Brain pericyte (primary cell): Measurements from ENCODE around the gene SOSTDC1.
"Not testable (repeated sequence)": the region's sequence is repeated elsewhere in the genome, so short reads cannot be mapped to it uniquely, and the experiment has no call there.

ENCODE experiments used
- DNase-seq: peaks from one replicate; pipeline ENCODE4 v3.0.0-alpha.2; 2012; ENCODE audit warnings: low read depth, low spot score

The SOSTDC1 gene

DNA sequence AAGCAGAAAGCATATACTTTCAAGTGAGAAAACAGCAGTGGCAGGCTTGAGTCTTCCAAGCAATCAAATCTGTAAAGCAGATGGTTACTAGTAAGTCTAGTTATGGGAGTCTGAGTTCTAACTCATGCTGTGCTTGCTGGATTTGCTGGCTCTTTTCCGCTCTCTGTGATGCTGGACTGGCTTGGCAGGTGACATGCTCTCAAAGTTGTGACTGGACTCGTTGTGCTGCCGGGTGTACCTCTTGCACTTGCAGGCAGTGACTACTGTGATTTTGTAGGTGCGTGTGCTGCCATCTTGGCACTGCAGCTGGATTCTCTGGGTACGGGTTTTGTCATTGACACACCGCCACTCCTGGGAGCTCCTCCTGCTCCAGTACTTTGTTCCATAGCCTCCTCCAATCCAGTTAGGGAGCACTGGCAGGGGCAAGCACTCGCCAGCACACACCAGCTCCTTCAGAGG is 3.1 kb downstream of the SOSTDC1 start:
- no peak for DNase-seq

DNA sequence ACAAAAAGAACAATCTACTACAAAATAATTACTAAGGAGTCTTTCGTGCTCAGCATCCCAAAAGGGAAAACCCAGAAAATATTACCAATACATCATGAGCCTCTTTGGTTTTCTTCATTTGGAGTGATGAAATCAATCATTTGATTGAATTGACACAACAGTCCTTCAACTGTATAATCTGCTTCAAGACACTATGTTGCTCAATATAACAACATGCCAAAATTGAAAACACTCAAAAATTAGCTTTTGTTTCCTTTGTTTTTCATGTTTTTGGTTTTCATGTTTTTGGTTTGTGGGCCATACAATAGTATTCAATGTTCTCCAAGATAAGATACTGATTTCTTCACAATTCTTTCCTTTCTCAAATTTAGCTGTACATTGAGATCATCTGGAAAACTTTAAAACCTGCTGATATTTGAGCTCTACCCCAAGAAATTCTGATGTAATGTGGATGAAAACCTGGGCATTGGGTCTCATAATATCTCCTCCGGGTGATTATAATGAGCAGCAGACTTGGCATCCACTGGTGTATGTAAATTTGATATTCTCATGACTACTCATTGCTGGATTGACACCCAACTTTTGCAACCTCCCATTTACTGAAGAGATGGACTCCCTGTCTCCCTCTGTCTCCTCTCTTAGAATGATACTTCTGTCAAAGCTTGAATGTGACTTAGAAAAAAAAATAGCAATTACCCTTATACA is 4.6 kb downstream of the SOSTDC1 start:
- DNase-seq, result no peak

DNA sequence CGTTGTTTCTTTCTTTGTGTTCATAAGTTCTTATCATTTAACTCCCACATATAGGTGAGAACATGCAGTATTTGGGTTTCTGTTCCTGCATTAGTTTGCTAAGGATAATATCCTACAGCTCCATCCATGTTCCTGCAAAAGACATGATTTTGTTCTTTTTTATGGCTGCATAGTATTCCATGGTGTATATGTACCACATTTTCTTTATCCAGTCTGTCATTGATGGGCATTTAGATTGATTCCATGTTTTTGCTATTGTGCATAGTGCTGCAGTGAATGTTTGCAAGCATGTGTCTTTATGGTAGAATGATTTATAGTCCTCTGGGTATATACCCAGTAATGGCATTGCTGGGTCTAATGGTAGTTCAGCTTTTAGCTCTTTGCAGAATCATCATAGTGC is 9.2 kb downstream of the SOSTDC1 start:
- DNase-seq, result not testable (repeated sequence)

DNA sequence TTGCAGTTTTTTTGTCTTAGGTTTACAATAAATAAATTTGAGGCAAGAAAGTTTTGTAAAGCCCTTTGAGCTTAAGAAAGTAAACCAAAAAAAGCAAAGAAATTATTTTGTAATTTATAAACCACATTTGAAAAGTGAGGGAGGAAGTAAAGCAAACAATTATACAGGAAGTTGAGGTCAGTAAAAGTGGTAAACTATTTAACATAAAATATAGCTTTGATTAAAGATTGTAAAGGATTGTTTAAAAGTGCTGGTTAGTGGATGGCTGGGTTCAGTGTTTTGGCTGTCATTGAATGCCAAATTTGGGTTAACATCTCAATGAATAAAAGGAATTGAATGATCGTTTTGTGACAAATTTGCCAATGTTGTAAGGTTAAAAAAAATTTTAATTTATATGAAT is 9.9 kb downstream of the SOSTDC1 start:
- no peak for DNase-seq

DNA sequence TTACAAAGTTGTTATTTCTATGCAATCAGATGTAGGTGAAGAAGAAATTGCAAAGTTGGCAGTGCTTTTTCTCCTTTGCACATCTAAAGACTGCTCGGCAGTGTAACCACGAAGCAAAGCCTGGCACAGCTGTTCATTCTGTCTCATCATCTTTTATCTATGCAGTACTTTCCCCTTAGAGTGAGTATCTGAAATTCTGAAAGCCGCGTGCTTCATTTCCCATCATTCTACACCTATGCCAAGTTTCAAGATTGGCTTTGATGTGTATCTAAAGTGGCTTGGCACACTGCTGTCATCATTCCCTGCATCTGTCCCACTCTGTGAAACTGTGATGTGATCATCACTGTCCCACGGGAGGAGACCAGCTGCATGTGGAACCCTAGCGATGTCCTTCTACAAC is 15.2 kb downstream of the SOSTDC1 start:
- no peak for DNase-seq

DNA sequence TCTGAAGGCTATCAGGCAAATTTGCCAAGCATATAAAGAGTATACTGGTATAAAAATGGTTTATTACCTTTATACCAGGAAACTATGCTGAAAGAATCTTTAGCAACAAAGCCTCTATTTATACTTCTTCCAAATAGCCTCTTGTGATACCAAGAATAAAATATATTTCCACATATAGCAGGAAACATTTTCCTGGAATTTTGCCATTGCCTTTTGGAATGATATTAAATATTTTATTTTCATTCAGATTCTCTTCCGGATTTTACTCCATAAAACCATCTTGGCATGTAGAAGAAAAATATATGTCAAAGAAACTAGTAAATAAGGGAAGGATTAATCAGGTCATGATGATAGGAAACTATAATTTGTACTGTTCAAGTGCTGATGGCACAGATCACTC is 17.7 kb downstream of the SOSTDC1 start:
- no peak for DNase-seq

DNA sequence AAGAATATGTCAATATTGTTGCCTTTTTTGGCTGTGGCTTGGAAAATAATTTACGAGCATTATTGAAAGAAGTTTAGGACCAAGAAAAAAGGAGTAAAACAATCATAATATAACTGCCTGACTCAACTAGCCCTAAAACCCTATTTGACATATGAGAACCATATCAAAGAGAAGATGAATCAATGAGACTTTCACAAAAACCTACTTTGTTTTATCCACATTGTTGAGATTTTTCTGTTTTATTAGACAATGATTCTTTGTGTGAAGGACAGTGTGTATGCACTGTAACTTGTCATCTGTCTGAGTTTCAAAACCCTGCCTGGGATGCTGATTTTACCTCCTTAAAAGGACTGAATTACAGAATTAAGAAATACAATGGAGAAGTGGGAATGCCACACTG is 19.0 kb downstream of the SOSTDC1 start:
- DNase-seq, result no peak

DNA sequence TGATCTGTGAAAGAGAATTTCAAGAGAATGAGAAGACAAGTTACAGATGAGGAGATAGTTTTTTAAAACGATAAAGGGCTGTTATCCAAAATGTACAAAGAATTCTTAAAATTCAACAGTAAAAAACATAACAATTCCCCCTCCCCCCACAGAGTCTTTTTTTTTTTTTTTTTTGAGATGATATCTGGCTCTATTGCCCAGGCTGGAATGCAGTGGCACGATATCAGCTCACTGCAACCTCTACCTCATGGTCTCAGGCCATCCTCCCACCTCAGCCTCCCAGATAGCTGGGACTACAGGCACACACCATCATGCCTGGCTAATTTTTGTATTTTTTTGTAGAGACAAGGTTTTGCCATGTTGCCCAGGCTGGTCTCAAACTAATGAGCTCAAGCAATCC is 21.7 kb downstream of the SOSTDC1 start:
- not testable (repeated sequence) for DNase-seq

DNA sequence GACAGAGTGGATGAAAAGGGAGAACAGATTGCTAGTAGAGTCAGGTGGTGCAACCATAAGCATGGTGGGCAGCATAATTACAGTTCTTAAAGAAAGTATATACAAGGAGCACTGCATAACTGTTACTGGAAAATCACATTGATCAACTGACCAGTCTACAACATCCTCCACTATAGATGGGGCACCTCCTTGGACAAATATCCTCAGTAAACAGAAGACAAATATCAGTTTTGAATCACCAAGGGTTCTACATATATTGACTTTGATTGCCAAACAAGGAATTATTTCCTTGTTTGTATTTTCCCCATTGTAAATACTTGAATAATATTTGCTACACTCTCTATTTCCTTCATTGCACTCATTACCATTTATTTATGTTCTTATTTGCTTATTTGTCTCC is 26.6 kb downstream of the SOSTDC1 start:
- no peak for DNase-seq

DNA sequence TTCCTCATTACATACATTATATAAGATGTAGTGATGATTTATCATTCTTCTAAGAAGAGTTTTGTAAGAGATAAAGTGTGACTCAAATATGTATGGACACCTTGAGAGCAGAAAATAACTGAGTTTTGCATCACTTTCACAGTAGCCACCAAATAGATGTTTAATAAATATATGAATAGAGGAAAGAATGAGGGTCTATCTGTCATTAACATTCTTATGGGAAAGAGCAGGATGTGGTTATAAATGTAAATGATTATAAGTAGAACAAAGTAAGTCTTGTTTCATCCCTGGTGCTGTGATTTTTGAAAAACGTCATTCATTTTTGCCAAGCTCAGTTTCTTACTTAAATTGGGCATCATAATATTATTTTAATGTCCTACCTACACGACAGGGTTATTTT is 29.2 kb downstream of the SOSTDC1 start:
- no peak for DNase-seq

DNA sequence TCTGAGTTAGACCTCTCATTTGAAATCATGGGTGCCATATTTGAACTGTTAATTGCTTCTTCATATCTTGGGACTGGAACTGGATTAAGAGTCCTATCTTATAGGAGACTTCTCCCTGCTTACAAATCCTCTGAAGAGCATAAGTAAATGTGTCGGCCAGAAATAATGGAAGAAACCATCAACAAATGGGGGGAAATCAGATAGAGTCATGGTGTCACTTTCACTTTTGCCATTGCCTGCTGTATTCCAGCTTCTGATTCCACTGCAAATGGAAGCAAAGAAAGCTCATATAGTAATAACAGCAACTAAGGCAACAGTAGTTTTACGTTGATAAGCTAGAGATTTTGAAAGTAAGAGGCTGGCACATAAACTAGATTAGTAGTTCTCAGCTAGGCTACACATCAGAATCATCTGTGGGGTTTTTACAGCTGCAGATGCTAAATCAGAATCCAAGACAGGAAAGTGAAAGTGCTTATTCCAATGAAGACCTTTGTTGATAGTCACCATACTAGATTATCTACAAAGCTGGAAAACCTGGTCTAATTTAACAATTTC is 31.9 kb downstream of the SOSTDC1 start:
- DNase-seq, result no peak

DNA sequence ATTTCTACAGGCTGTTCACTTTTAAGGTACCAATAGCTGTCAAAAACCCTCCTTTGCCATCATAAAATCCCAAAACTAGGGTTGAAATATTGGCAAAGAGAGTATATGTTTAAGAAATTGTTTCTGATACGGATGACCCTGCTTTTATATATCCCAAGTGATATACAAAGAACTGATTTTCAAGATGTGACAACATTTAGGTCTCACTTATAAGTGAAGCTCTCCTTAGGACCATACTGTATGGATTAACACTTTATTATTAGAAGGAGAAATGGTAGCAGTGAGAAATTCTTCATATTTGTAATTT is 33.2 kb downstream of the SOSTDC1 start:
- DNase-seq, result no peak

DNA sequence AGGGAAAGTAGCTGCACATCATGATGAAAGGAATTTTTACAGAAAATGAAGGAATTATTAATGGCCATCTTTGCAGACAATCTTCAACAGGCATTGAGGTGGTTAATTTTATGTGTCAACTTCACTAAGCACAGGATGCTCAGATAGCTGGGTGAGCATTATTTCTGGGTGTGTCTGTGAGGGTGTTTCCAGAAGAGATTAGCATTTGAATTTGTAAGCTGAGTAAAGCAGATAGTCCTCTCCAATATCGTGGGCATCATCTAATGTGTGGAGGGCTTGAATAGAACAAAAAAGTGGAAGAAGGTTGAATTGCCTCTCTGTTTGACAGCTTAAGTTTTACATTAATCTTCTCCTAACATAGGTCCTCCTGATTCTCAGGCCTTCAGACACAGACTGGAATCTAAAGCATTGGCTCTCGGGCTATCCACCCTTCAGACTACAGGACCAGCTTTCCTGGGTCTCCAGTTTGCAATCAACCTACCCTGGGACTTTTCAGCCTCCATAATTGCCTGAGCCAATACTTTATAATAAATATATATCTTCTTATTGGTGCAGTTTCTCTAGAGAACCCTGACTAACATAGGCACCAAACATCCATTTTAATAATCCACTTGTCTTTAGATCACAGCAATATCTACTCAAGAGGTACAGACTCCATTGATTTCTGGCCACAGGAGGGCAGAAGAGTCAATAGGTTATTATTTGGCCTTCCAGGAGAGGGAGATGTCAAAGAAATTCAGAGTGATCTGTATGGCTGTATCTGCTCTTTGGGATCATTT is 33.7 kb downstream of the SOSTDC1 start:
- no peak for DNase-seq

DNA sequence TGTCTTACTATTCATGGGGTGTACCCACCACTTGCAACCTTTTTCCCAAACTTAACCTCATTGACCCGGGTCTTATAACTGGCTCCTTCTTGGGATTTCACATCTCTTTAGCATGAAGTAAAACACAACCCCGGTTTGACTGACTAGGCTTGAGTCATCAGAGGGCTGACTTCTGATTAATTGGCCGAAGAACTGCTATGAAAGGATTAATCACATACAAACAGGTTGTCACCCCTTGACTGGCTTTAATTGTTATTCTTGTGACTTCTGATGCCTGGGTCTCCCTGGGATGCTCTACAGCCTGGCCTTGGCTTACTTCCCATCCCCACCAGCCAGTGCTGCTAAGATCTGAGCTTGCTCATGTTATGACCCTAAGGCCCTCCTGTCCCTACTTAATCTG is 35.4 kb downstream of the SOSTDC1 start:
- no peak for DNase-seq

DNA sequence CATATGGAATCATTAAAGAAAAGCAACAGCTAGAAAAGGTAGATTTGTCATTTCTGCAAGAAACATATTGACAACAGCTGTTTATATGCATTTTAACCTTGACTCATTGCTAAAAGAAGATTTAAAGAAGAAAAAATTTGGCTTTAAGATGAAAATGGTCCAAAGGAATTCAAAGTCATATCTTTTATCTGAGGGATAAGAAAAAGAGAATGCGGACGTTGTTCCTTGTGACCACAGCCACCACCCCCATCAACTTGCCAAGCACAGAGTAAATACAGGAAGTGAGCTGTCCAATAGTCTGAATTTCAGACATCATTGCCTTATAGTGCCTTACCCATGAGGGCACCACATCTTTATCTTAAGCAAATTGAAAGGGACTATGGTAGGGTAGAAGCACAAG is 36.9 kb downstream of the SOSTDC1 start:
- no peak for DNase-seq

DNA sequence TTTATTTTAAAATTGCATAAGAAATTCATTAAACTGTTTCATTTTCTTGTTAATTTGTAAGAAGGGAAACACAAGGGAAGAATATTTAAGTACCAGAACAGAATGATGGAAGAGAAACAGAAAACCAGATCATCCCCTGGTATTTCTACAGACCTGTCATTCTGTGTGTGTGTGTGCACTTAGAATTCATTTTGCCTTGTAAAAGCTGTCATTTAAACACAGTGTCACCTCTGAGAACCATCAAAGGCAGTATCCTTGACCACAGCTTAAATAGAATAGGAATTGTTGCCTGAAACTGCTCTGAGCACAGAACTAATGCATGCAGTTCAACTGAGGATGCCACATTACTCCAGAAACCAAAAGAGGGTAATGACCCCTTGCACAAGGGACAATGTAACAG is 37.4 kb downstream of the SOSTDC1 start:
- DNase-seq, result no peak

DNA sequence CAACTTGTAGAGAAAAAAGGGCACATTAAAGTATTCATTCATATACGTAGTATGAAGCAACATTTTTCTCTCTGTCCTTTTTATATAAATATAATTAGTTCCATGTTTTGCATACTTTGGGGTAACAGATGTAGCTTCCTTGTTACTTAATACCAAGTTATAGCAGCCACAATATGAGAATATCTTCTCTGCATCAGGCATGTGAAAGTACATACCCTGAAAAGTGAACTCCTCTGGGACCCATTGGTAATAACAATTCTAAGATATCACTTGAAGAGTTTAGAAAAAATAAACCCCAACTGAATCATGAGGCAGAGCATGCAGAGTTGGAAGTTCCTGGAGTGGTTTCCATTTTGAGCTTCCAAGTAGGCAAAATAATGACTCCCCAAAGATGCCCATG is 41.8 kb downstream of the SOSTDC1 start:
- DNase-seq, result no peak

DNA sequence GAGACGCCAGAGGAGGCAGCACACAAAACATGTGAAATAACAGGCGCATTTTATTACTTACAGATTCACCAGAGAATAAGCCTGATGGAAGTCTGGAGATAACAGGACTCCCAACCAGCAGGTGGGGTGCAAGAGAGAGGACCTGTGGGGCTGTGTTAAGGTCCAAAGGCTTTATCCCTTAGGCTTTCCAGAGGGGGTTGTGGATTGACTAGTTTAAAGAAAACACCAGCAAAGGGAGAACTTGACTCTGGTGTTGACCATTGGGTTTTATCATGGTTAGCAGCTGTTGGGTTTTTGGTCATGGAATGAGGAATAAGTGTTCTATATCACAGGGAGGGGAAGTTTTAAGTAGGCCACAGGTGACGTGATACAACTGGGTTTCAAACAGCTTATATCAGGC is 42.6 kb downstream of the SOSTDC1 start:
- DNase-seq, result no peak

DNA sequence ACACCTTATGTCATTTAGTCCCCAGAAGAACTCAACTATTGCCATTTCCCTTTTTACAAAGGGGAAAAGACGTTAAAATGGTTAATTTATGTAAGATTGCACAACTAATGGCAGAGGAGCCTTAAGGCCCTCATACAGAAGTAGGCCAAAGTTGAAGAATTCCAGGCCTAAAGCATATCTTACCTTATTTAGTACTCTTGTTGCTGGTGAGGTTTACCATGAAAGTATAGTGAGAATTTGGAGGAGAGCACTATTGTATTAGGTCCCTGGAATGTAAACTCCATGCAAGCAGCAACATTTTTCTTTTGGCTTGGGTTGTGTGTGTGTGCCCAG is 43.5 kb downstream of the SOSTDC1 start:
- DNase-seq, result no peak

DNA sequence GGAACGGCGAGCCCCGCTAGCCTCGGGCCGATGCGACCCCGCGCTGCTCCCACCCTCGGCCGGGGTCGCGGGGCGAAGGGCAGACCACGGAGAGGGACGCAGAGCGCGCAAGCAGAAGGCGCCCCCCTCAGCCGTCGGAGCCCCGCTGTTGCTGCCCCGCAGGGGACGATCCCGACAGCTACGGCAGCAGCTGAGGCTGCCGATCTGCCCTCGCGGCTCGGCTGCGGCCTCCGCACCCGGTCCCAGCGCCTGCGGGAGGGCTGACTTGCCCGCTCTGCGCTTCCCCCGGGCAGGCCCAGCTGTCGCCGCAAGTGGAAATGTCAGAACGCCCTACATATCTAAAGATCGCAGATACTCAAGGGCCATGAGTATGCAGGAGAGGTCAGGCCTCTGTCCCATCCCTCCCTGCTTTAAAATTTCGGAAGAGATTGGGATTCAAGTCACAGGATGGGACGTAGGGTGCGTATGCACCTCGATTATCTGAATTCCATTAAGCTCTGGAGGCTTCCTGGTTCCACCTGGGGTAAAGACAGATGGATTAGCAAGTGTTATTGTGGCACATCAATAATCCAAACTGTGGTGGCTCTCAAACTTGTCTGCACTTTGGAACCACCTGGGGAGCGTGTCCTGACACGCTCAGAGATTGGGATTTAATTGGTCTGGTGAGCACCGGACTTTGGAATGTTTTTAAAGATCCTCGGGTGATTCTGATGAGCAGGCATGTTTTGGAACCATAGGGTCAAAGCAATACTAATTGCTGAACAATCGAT is 44.0 kb downstream of the SOSTDC1 start, which contains the start of gene CRPPA:
Gene CRPPA, minus strand, starts transcription at position 206 of the 770 bp plus-strand sequence. CDS start 216 bp downstream, outside the sequence.
- no peak for DNase-seq

DNA sequence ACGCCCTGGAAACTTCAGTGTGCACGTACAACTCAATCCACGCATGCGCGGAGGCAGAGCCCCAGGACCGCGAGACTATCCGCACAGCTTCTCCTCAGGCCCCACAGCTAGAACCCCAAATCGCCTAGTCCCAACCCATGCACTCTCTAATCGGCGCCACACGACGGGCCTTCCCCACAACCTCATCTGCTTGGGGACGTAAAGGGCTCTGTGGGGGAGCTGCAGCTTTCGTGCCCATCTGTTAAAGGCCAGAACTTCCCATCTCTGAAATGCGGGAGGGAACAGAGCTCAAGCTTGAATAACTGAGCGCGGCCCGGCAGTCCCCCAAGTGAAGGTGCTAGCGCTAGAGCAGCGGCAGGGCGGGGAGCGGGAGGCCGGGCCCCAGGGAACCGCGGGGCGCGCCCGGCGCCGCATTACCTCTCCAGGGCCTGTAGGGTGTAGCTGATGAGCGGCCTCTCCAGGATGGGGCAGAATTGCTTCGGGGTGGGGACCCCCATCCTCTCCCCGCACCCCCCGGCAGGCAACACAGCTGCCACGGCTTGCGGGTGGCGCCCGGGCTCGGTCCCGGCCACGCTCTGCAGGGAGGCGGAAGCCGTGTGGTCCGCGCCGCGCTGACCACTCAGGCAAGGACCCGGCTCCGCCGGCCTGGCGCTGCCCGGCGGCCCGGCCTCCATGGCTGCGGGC is 44.7 kb downstream of the SOSTDC1 start:
- DNase-seq, result no peak

DNA sequence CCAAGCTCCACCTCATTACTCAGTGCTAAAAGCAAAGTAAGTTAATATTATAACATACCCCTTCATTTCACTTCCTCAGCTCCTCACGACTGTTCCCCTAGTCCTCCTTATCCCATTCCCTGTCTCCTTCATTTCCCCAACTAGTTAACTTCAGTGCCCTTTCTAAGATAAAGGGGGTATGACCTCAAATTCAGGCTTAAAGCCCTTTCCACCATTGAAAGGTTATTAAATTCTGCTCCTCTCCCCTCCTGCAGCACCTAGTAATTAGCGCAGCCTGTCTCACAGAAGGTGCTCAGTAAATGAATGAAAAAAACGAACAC is 45.2 kb downstream of the SOSTDC1 start:
- no peak for DNase-seq
